Neural crest cell (in vitro differentiated cells): ENCODE data around the gene ATP9A. TPM values are rescaled to one million over a fixed set of nuclear protein-coding genes. Genes with fewer than 3 reads are reported as not detected.
"Not testable (repeated sequence)": the region's sequence is repeated elsewhere in the genome, so short reads cannot be mapped to it uniquely, and the experiment has no call there.

Source experiments
- DNase-seq: peaks from one replicate; pipeline ENCODE4 v3.0.0; 2021; ENCODE audit warnings: low read depth, mixed read lengths, low spot score
- H3K27ac Mint-ChIP-seq: one replicate; pipeline ENCODE4 v1.8.0; 2021; ENCODE audit warnings: mild to moderate bottlenecking, mixed read lengths; ENCODE audit not compliant: unreplicated experiment
- H3K27me3 Mint-ChIP-seq: 2 replicates; pipeline ENCODE4 v1.8.0; 2021; ENCODE audit warnings: low read depth, mild to moderate bottlenecking, mixed read lengths
- H3K36me3 Mint-ChIP-seq: 2 replicates; pipeline ENCODE4 v1.8.0; 2021; ENCODE audit warnings: low read depth, mild to moderate bottlenecking, mixed read lengths
- H3K4me1 Mint-ChIP-seq: 2 replicates; pipeline ENCODE4 v1.8.0; 2021; ENCODE audit warnings: mixed read lengths
- H3K4me3 Mint-ChIP-seq: one replicate; pipeline ENCODE4 v1.8.0; 2021; ENCODE audit warnings: mild to moderate bottlenecking, mixed read lengths
- H3K9me3 Mint-ChIP-seq: 2 replicates; pipeline ENCODE4 v1.8.0; 2021; ENCODE audit warnings: mixed read lengths
- CTCF ChIP-seq: fragments of 200-600 bp; sonication (generic); conservative IDR thresholded peaks from 2 replicates; pipeline ENCODE4 v1.5.0; 2021; ENCODE audit warnings: antibody characterized with exemption, mild to moderate bottlenecking
- total RNA-seq: library from RNA; stranded (reverse); gene quantifications from 2 replicates; pipeline ENCODE4 v1.2.1, GENCODE V29; 2021

Gene ATP9A
- total RNA-seq, 1 donor from 2014 or later, result 39.0 TPM

DNA sequence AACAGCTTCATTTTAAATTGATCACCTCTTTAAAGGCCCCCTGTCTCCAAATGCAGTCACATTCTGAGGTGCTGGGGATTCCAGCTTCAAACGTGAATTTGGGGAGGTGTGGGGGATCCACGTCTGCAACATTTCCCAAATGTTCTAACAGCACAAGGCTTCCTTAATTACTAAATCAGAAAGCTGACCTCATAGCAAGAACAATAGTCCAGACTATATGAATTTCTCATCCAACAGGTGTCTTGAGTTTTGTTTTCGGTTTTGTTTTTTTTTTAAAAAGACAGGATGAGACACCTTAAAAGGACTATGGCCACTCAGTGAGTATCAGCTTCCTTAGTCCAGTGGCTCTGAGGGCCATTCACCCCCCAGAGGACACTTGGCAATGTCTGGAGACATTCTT, 11.5 kb downstream of the ATP9A start:
- no peak overlapping the region for H3K4me3 Mint-ChIP-seq
- H3K4me1 Mint-ChIP-seq, result peaks cover 20% of the 10 kb centered on the region
- no peaks in the 10 kb centered on the region for H3K36me3 Mint-ChIP-seq
- TF ChIP-seq CTCF, result no peak
- DNase-seq, result no peak
- no peak overlapping the region for H3K27ac Mint-ChIP-seq
- H3K27me3 Mint-ChIP-seq, result no peaks in the 10 kb centered on the region
- no peaks in the 10 kb centered on the region for H3K9me3 Mint-ChIP-seq

- not testable (repeated sequence) for H3K9me3 Mint-ChIP-seq, DNase-seq, H3K27me3 Mint-ChIP-seq, H3K27ac Mint-ChIP-seq, H3K36me3 Mint-ChIP-seq, H3K4me1 Mint-ChIP-seq, H3K4me3 Mint-ChIP-seq
These were observed 15.0 kb downstream of the ATP9A start for GRCh38 chr20:51753220-51753619.

GRCh38 chr20:51752343-51752951, 15.7 kb downstream of the ATP9A start:
- TF ChIP-seq CTCF, result no peak
- H3K27me3 Mint-ChIP-seq, result no peaks in the 10 kb centered on the region
- H3K4me3 Mint-ChIP-seq, result no peak overlapping the region
- H3K9me3 Mint-ChIP-seq, result no peaks in the 10 kb centered on the region
- no peak for DNase-seq
- H3K27ac Mint-ChIP-seq, result no peak overlapping the region
- H3K4me1 Mint-ChIP-seq, result peaks cover 5% of the 10 kb centered on the region
- H3K36me3 Mint-ChIP-seq, result no peaks in the 10 kb centered on the region

DNA sequence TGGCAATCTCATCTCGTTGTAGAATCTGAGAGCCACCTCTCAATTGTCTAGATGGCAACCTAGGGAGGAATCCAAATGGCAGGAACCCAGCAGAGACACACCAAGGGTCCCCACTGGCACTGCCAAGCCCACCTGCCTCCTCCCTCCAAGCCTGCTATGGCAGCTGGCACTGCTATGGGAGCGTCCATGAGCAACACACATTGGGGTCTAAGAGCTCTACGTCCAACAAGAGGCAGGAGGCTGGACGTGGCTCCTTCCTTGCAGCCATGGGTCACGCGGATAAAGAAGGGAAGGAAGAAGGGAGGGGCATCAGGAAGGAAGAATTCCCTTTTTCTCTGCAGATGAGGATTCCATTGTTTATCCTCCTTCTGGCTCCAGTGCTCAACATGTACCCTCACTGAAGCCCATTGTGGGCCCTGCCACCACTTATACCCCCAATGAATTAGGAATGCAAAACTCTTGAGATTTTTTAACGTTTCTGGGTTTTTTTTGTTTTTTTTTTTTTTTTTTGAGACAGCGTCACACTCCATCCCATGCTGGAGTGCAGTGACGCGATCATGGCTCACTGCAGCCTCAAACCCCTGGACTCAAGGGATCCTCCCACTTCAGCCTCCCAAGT, 17.3 kb downstream of the ATP9A start:
- no peak overlapping the region for H3K27ac Mint-ChIP-seq
- no peaks in the 10 kb centered on the region for H3K9me3 Mint-ChIP-seq
- DNase-seq, result no peak
- H3K4me3 Mint-ChIP-seq, result no peak overlapping the region
- no peaks in the 10 kb centered on the region for H3K36me3 Mint-ChIP-seq
- no peaks in the 10 kb centered on the region for H3K27me3 Mint-ChIP-seq
- peaks cover 5% of the 10 kb centered on the region for H3K4me1 Mint-ChIP-seq
- TF ChIP-seq CTCF, result no peak

GRCh38 chr20:51750037-51750769, 18.0 kb downstream of the ATP9A start:
- DNase-seq, result no peak
- Mint-ChIP-seq H3K4me3 (no peak overlapping the region), H3K27ac (no peak overlapping the region)

More at GRCh38 chr20:51750037-51750769, 18.0 kb downstream of the ATP9A start:
- H3K9me3 Mint-ChIP-seq, result no peaks in the 10 kb centered on the region
- no peaks in the 10 kb centered on the region for H3K36me3 Mint-ChIP-seq
- no peaks in the 10 kb centered on the region for H3K27me3 Mint-ChIP-seq
- no peak for TF ChIP-seq CTCF
- H3K4me1 Mint-ChIP-seq, result peaks cover 5% of the 10 kb centered on the region
